ENCODE data around the gene FRMPD2. TPM values are rescaled to one million over a fixed set of nuclear protein-coding genes. Genes with fewer than 3 reads are reported as not detected.

FRMPD2 gene
- total and polyA plus RNA-seq, 4 donors = 0.28 TPM; not detected in 3

- H3K9ac ChIP-seq (ENCODE audit: low read depth in 1 of 2, low read length in 2 of 2) = no peak overlapping the region
- H3K4me1 ChIP-seq (ENCODE audit: control insufficient read depth in 4 of 4, insufficient read depth in 4 of 4, low read length in 3 of 4) = no peaks in the 10 kb centered on the region
- DNase-seq (ENCODE audit: low spot score) = no peak
- no peaks in the 10 kb centered on the region for H3K27me3 ChIP-seq (ENCODE audit: control insufficient read depth in 4 of 4, insufficient read depth in 4 of 4, low read length in 3 of 4)
- no peak overlapping the region for H3K4me3 ChIP-seq (ENCODE audit: low read depth in 1 of 3, low read length in 3 of 3)
- H3K9me3 ChIP-seq (ENCODE audit: control insufficient read depth in 4 of 4, low read length in 3 of 4) = no peaks in the 10 kb centered on the region
- H3K36me3 ChIP-seq (ENCODE audit: control insufficient read depth in 4 of 4, insufficient read depth in 3 of 4, low read depth in 1 of 4, low read length in 3 of 4) = no peaks in the 10 kb centered on the region
- WGBS = 94% methylated on average over 16 of the region's 16 CpGs
- TF ChIP-seq SP1 (IDR thresholded peaks at IDR 0.05) (no peak), EGR1 (IDR thresholded peaks at IDR 0.05; ENCODE audit: low read depth in 2 of 2) (no peak), HNF4A (conservative IDR thresholded peaks at IDR 0.05) (no peak), CTCF (IDR thresholded peaks at IDR 0.05; ENCODE audit: low read depth, low read length, missing input control) (no peak), ATF3 (IDR thresholded peaks at IDR 0.05) (no peak), YY1 (IDR thresholded peaks at IDR 0.05) (no peak), ZBTB33 (IDR thresholded peaks at IDR 0.05) (no peak), MAX (IDR thresholded peaks at IDR 0.05) (no peak), HNF4G (IDR thresholded peaks at IDR 0.05) (no peak), REST (IDR thresholded peaks at IDR 0.05) (no peak), RXRA (IDR thresholded peaks at IDR 0.05) (no peak), NR2F2 (IDR thresholded peaks at IDR 0.05) (no peak)
- no peak overlapping the region for H3K27ac ChIP-seq (ENCODE audit: low read depth in 1 of 2, low read length in 2 of 2)
Observed at GRCh38 chr10:48237259-48238250, 36.9 kb downstream of the FRMPD2 start.

- Histone ChIP-seq H3K9me3 (ENCODE audit: control insufficient read depth in 4 of 4, low read length in 3 of 4) (no peaks in the 10 kb centered on the region), H3K36me3 (ENCODE audit: control insufficient read depth in 4 of 4, insufficient read depth in 3 of 4, low read depth in 1 of 4, low read length in 3 of 4) (no peaks in the 10 kb centered on the region), H3K4me3 (ENCODE audit: low read depth in 1 of 3, low read length in 3 of 3) (no peak overlapping the region), H3K27ac (ENCODE audit: low read depth in 1 of 2, low read length in 2 of 2) (no peak overlapping the region), H3K27me3 (ENCODE audit: control insufficient read depth in 4 of 4, insufficient read depth in 4 of 4, low read length in 3 of 4) (no peaks in the 10 kb centered on the region), H3K4me1 (ENCODE audit: control insufficient read depth in 4 of 4, insufficient read depth in 4 of 4, low read length in 3 of 4) (no peaks in the 10 kb centered on the region), H3K9ac (ENCODE audit: low read depth in 1 of 2, low read length in 2 of 2) (no peak overlapping the region)
- TF ChIP-seq ATF3 (IDR thresholded peaks at IDR 0.05) (no peak), HNF4G (IDR thresholded peaks at IDR 0.05) (no peak), GABPA (IDR thresholded peaks at IDR 0.05 in 1 of 2, conservative IDR thresholded peaks at IDR 0.05 in 1 of 2) (no peak), NR2F2 (IDR thresholded peaks at IDR 0.05) (no peak), RAD21 (IDR thresholded peaks at IDR 0.05) (no peak), JUND (IDR thresholded peaks at IDR 0.05) (no peak), REST (IDR thresholded peaks at IDR 0.05) (no peak)
- 91% methylated on average over 6 of the region's 6 CpGs for WGBS
- DNase-seq (ENCODE audit: low spot score) = no peak
Observed at GRCh38 chr10:48236199-48236621, 38.3 kb downstream of the FRMPD2 start.
